ENCODE measurements around the gene RAPGEF3.

RAPGEF3 gene

GRCh38 chr12:47714826-47715386 is 43.8 kb downstream of the RAPGEF3 start:
- TF ChIP-seq POLR2A (IDR thresholded peaks at IDR 0.05; ENCODE audit: low read length) = no peak
- TF ChIP-seq GATA1 (IDR thresholded peaks at IDR 0.05; ENCODE audit: low read depth, low read length) = no peak
- DNase-seq = no peak

- no peak for DNase-seq
- TF ChIP-seq GATA1 (IDR thresholded peaks at IDR 0.05; ENCODE audit: low read depth, low read length) = no peak
- TF ChIP-seq POLR2A (IDR thresholded peaks at IDR 0.05; ENCODE audit: low read length) = no peak
Measured at GRCh38 chr12:47712171-47712570, 46.5 kb downstream of the RAPGEF3 start.

- TF ChIP-seq GATA1 (IDR thresholded peaks at IDR 0.05; ENCODE audit: low read depth, low read length) (no peak), POLR2A (IDR thresholded peaks at IDR 0.05; ENCODE audit: low read length) (no peak)
- no peak for DNase-seq
Measured at GRCh38 chr12:47711448-47711847, 47.2 kb downstream of the RAPGEF3 start.

GRCh38 chr12:47710278-47710677 is 48.4 kb downstream of the RAPGEF3 start:
- TF ChIP-seq POLR2A (IDR thresholded peaks at IDR 0.05; ENCODE audit: low read length) (no peak), GATA1 (IDR thresholded peaks at IDR 0.05; ENCODE audit: low read depth, low read length) (no peak)
- DNase-seq = no peak

GRCh38 chr12:47709671-47710070 is 49.0 kb downstream of the RAPGEF3 start:
- TF ChIP-seq POLR2A (IDR thresholded peaks at IDR 0.05; ENCODE audit: low read length) = no peak
- no peak for TF ChIP-seq GATA1 (IDR thresholded peaks at IDR 0.05; ENCODE audit: low read depth, low read length)
- DNase-seq = no peak

GRCh38 chr12:47709237-47709636 is 49.4 kb downstream of the RAPGEF3 start:
- DNase-seq = no peak
- TF ChIP-seq POLR2A (IDR thresholded peaks at IDR 0.05; ENCODE audit: low read length) (no peak), GATA1 (IDR thresholded peaks at IDR 0.05; ENCODE audit: low read depth, low read length) (no peak)

GRCh38 chr12:47707905-47708543 is 50.7 kb downstream of the RAPGEF3 start:
- no peak for TF ChIP-seq POLR2A (IDR thresholded peaks at IDR 0.05; ENCODE audit: low read length)
- TF ChIP-seq GATA1 (IDR thresholded peaks at IDR 0.05; ENCODE audit: low read depth, low read length) = no peak
- no peak for DNase-seq

- DNase-seq = no peak
- TF ChIP-seq GATA1 (IDR thresholded peaks at IDR 0.05; ENCODE audit: low read depth, low read length) (no peak), POLR2A (IDR thresholded peaks at IDR 0.05; ENCODE audit: low read length) (no peak)
Measured at GRCh38 chr12:47707355-47707754, 51.3 kb downstream of the RAPGEF3 start.

GRCh38 chr12:47705566-47706425 is 52.9 kb downstream of the RAPGEF3 start, which contains the start of gene RPAP3:
TSS of gene RPAP3 (minus strand) at chr12:47706030. CDS start at chr12:47702840, 3,190 bp downstream.
- peak; percentile 89 for TF ChIP-seq POLR2A (IDR thresholded peaks at IDR 0.05; ENCODE audit: low read length)
- TF ChIP-seq GATA1 (IDR thresholded peaks at IDR 0.05; ENCODE audit: low read depth, low read length) = no peak
- DNase-seq = peak; percentile 98 to 99

- TF ChIP-seq GATA1 (IDR thresholded peaks at IDR 0.05; ENCODE audit: low read depth, low read length) (no peak), POLR2A (IDR thresholded peaks at IDR 0.05; ENCODE audit: low read length) (no peak)
Measured at GRCh38 chr12:47705229-47705565, 53.5 kb downstream of the RAPGEF3 start.

GRCh38 chr12:47704719-47705118 is 54.0 kb downstream of the RAPGEF3 start:
- no peak for DNase-seq
- no peak for TF ChIP-seq POLR2A (IDR thresholded peaks at IDR 0.05; ENCODE audit: low read length)
- no peak for TF ChIP-seq GATA1 (IDR thresholded peaks at IDR 0.05; ENCODE audit: low read depth, low read length)

More at GRCh38 chr12:47705229-47705565, 53.5 kb downstream of the RAPGEF3 start:
- no peak for DNase-seq

- TF ChIP-seq POLR2A (IDR thresholded peaks at IDR 0.05; ENCODE audit: low read length) = no peak
- no peak for TF ChIP-seq GATA1 (IDR thresholded peaks at IDR 0.05; ENCODE audit: low read depth, low read length)
- DNase-seq = no peak
Measured at GRCh38 chr12:47700263-47700662, 58.4 kb downstream of the RAPGEF3 start.

- TF ChIP-seq GATA1 (IDR thresholded peaks at IDR 0.05; ENCODE audit: low read depth, low read length) (no peak), POLR2A (IDR thresholded peaks at IDR 0.05; ENCODE audit: low read length) (no peak)
- DNase-seq = no peak
Measured at GRCh38 chr12:47698631-47699030, 60.0 kb downstream of the RAPGEF3 start.

- TF ChIP-seq GATA1 (IDR thresholded peaks at IDR 0.05; ENCODE audit: low read depth, low read length) (no peak), POLR2A (IDR thresholded peaks at IDR 0.05; ENCODE audit: low read length) (no peak)
- no peak for DNase-seq
Measured at GRCh38 chr12:47698055-47698454, 60.6 kb downstream of the RAPGEF3 start.

Measured in erythroblast (primary cell).